Peyer's patch (tissue), 4 donors: ENCODE measurements around the gene DOCK2.

ENCODE experiments used
- CTCF ChIP-seq, 6 experiments: fragments of 450-650 bp in 4 of 6; fragments of 200-600 bp in 2 of 6; sonication (generic) in 1 of 6; IDR thresholded peaks; one replicate each; pipeline ENCODE4 v1.5.1; 2017 to 2019; ENCODE audit warnings: antibody characterized with exemption in 6 of 6, mild to moderate bottlenecking in 3 of 6, moderate library complexity in 1 of 6
- POLR2A ChIP-seq, 2 donors: fragments of 450-650 bp; IDR thresholded peaks; one replicate each; pipeline ENCODE4 v1.5.1; 2017; ENCODE audit warnings: antibody characterized with exemption in 2 of 2, mild to moderate bottlenecking in 2 of 2, moderate library complexity in 2 of 2

- TF ChIP-seq CTCF (IDR thresholded peaks at IDR 0.05) (no peak), POLR2A (IDR thresholded peaks at IDR 0.05) (no peak)
These were observed 306.0 kb downstream of the DOCK2 start for GRCh38 chr5:169943026-169943425.
